ENCODE measurements around the gene RGPD4.
"Not testable (repeated sequence)": the region's sequence is repeated elsewhere in the genome, so short reads cannot be mapped to it uniquely, and the experiment has no call there.

The RGPD4 gene

GRCh38 chr2:107826749-107827148 lies at the start of gene RGPD4:
TSS of gene RGPD4 (plus strand) at chr2:107826892. CDS start at chr2:107827014, 122 bp downstream.
- not testable (repeated sequence) for H3K4me3 ChIP-seq (ENCODE audit: low read depth, low read length); DNase-seq (ENCODE audit: low read depth)

DNA sequence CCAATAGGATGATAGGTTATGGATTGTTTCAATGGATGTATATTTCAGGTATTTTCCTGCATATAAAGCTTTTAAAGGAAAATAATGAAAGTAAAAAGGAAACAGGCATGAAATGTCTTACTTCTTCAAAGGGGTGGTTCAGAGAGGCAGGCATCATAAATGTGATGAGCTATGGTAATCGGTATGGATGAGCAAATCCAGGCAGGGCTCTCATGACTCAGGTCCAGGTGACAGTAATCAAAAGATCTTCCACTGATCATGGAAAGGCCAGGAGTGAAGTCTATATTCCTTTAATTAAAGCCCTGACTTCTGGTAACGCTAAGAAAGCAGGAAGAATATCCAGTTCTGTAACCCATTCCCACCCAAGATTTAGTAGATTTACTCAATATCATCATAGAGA lies 48.7 kb upstream of the RGPD4 start:
- DNase-seq (ENCODE audit: low read depth), result no peak
- TF ChIP-seq CTCF (IDR thresholded peaks at IDR 0.05; ENCODE audit: insufficient read depth, low read depth, low read length, missing control alignments), result no peak
- no peak overlapping the region for H3K4me3 ChIP-seq (ENCODE audit: low read depth, low read length)

- no peak overlapping the region for H3K4me3 ChIP-seq (ENCODE audit: low read depth, low read length)
- DNase-seq (ENCODE audit: low read depth), result no peak
- TF ChIP-seq CTCF (IDR thresholded peaks at IDR 0.05; ENCODE audit: insufficient read depth, low read depth, low read length, missing control alignments), result no peak
Measured at GRCh38 chr2:107785756-107786155, 40.9 kb upstream of the RGPD4 start.

DNA sequence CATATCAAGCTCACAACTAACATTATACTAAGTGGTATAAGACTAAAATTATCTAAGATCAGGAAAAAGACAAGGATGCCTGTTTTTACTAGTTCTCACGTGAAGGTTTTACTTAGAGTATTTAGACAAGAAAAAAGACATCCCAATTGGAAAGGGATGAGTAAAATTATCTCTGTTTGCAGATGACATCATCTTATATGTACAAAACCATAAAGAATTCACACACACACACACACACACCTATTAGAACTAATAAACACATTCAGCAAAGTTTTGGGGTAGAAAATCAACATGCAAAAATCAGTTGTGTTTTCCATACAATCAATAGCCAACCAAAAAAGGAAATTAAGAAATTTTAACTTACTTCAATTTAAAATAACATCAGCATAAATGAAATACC lies 35.9 kb upstream of the RGPD4 start:
- no peak for TF ChIP-seq CTCF (IDR thresholded peaks at IDR 0.05; ENCODE audit: insufficient read depth, low read depth, low read length, missing control alignments)
- DNase-seq (ENCODE audit: low read depth), result no peak
- no peak overlapping the region for H3K4me3 ChIP-seq (ENCODE audit: low read depth, low read length)

DNA sequence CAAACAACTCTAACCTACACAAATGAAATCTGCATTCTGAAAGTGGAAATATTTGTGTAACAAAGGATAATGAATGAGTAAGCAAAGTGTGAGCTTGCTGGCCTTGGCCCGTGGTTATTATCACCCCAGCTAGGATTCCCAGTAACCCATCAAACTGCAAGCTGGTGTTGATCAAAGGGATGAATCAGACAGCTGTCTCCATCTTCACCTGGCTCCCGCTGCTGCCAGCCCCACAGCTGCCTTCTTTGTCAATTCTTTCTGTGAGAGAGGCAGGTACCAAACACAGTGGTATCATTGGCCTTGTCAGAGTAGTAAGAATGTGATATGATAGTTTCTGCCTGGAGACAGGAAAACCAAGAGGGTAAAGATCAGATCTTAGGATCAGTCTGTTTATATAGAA lies 25.2 kb upstream of the RGPD4 start:
- H3K4me3 ChIP-seq (ENCODE audit: low read depth, low read length), result no peak overlapping the region
- no peak for DNase-seq (ENCODE audit: low read depth)
- TF ChIP-seq CTCF (IDR thresholded peaks at IDR 0.05; ENCODE audit: insufficient read depth, low read depth, low read length, missing control alignments), result no peak

GRCh38 chr2:107804608-107805498 lies 21.8 kb upstream of the RGPD4 start:
- no peak overlapping the region for H3K4me3 ChIP-seq (ENCODE audit: low read depth, low read length)
- no peak for DNase-seq (ENCODE audit: low read depth)
- TF ChIP-seq CTCF (IDR thresholded peaks at IDR 0.05; ENCODE audit: insufficient read depth, low read depth, low read length, missing control alignments), result no peak

DNA sequence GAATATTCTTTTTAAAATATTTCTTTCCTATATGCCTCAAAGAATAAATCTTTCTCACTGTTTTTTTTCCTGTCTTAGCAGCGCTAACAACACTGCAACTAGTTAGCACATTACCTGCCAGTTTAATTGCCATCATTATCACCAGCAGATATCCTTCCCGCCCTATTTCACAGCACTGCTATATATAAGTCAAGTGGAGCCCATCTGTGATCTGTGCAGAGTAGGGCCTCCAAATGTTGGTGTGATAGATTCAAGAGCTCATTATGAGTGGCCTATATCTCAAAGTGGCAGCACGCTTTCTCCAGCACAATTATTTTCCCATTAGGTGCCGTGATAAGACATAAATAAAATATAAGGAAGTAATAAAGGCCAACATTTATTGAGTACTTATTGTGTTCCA lies 19.8 kb upstream of the RGPD4 start:
- TF ChIP-seq CTCF (IDR thresholded peaks at IDR 0.05; ENCODE audit: insufficient read depth, low read depth, low read length, missing control alignments), result no peak
- no peak overlapping the region for H3K4me3 ChIP-seq (ENCODE audit: low read depth, low read length)
- DNase-seq (ENCODE audit: low read depth), result no peak

All from GM12865 (cell line).